Neural crest cell (in vitro differentiated cells): Measurements from ENCODE around the gene PYGO2. TPM values are rescaled to one million over a fixed set of nuclear protein-coding genes. Genes with fewer than 3 reads are reported as not detected.

Experiments
- DNase-seq: peaks from one replicate; pipeline ENCODE4 v3.0.0; 2021; ENCODE audit warnings: low read depth, mixed read lengths, low spot score
- H3K27ac Mint-ChIP-seq: one replicate; pipeline ENCODE4 v1.8.0; 2021; ENCODE audit warnings: mild to moderate bottlenecking, mixed read lengths; ENCODE audit not compliant: unreplicated experiment
- H3K27me3 Mint-ChIP-seq: 2 replicates; pipeline ENCODE4 v1.8.0; 2021; ENCODE audit warnings: low read depth, mild to moderate bottlenecking, mixed read lengths
- H3K36me3 Mint-ChIP-seq: 2 replicates; pipeline ENCODE4 v1.8.0; 2021; ENCODE audit warnings: low read depth, mild to moderate bottlenecking, mixed read lengths
- H3K4me1 Mint-ChIP-seq: 2 replicates; pipeline ENCODE4 v1.8.0; 2021; ENCODE audit warnings: mixed read lengths
- H3K4me3 Mint-ChIP-seq: one replicate; pipeline ENCODE4 v1.8.0; 2021; ENCODE audit warnings: mild to moderate bottlenecking, mixed read lengths
- H3K9me3 Mint-ChIP-seq: 2 replicates; pipeline ENCODE4 v1.8.0; 2021; ENCODE audit warnings: mixed read lengths
- CTCF ChIP-seq: fragments of 200-600 bp; sonication (generic); conservative IDR thresholded peaks from 2 replicates; pipeline ENCODE4 v1.5.0; 2021; ENCODE audit warnings: antibody characterized with exemption, mild to moderate bottlenecking
- total RNA-seq: library from RNA; stranded (reverse); gene quantifications from 2 replicates; pipeline ENCODE4 v1.2.1, GENCODE V29; 2021

PYGO2 gene
- total RNA-seq, 1 donor from 2014 or later = 65.1 TPM

- Mint-ChIP-seq H3K27me3 (no peaks in the 10 kb centered on the region), H3K4me3 (no peak overlapping the region), H3K4me1 (peaks cover 38% of the 10 kb centered on the region), H3K27ac (no peak overlapping the region), H3K9me3 (no peaks in the 10 kb centered on the region), H3K36me3 (no peaks in the 10 kb centered on the region)
- DNase-seq = peak; percentile 93
- no peak for TF ChIP-seq CTCF
These were observed 11.9 kb upstream of the PYGO2 start for GRCh38 chr1:154973344-154974101.

GRCh38 chr1:154972517-154973343 is 11.1 kb upstream of the PYGO2 start:
- no peak for DNase-seq
- H3K9me3 Mint-ChIP-seq = no peaks in the 10 kb centered on the region
- no peak for TF ChIP-seq CTCF
- peak overlapping the region; percentile 83 for H3K27ac Mint-ChIP-seq
- peaks cover 42% of the 10 kb centered on the region for H3K4me1 Mint-ChIP-seq
- no peaks in the 10 kb centered on the region for H3K27me3 Mint-ChIP-seq
- H3K4me3 Mint-ChIP-seq = no peak overlapping the region
- no peaks in the 10 kb centered on the region for H3K36me3 Mint-ChIP-seq

DNA sequence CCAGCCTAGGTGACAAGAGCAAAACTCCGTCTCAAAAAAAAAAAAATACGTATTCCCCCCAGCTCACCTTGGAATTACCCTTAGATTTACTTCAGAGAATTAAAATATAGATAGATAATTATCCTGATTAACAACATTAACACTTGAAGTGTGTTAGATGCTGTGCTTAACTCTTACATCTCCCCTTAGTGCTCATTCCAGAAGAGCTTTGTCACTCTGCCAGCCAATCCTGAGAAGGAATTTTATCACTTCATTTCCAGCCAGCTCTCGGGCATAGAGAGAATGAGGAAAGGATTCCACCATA is 10.6 kb upstream of the PYGO2 start:
- H3K4me1 Mint-ChIP-seq = peaks cover 41% of the 10 kb centered on the region
- DNase-seq = no peak
- H3K27me3 Mint-ChIP-seq = no peaks in the 10 kb centered on the region
- H3K27ac Mint-ChIP-seq = peak overlapping the region; percentile 83
- no peaks in the 10 kb centered on the region for H3K9me3 Mint-ChIP-seq
- TF ChIP-seq CTCF = no peak
- no peaks in the 10 kb centered on the region for H3K36me3 Mint-ChIP-seq
- no peak overlapping the region for H3K4me3 Mint-ChIP-seq

GRCh38 chr1:154971341-154971998 is 9.9 kb upstream of the PYGO2 start:
- Mint-ChIP-seq H3K4me1 (peaks cover 41% of the 10 kb centered on the region), H3K9me3 (no peaks in the 10 kb centered on the region), H3K4me3 (peak overlapping the region; percentile 86), H3K27ac (peak overlapping the region; percentile 98), H3K27me3 (no peaks in the 10 kb centered on the region), H3K36me3 (no peaks in the 10 kb centered on the region)
- DNase-seq = no peak
- TF ChIP-seq CTCF = no peak

DNA sequence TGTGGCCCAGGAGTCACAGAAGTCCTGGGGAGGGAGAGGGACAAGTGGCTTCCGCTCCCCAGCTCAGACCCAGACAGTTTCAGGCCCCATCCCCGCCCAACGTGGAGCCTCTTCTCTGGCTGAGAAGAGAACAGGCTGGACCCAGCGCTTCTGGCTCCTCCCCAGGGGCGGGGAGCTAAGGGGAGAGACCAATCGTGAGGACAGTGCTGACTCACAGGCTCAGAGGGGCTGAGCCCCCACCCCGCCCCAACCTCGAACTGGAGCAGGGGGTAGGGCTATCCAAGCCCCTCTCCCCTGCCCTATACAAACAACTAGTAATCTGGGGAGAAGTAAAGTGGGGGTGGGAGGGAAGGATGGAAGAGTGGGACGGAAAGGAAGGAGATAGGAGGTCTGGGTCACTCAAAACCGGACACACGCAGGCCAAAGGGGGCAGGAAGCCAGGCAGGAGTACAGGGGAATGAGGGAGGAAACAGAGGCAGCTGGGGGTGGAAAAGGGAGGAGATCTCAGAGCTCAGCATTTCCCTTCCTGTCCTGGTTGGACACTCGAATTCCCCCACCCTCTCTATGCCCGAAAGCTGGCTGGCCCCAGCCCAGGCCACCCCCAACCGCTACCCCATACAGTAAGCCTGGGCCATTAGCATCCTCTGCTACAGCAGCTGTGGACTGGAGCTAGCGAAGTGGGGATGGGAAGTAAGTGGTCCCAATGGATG is 9.2 kb upstream of the PYGO2 start, which contains the start of gene SHC1:
Gene SHC1 (minus strand): TSS at position 117 of the 710 bp plus-strand sequence. CDS start 221 bp downstream, outside the sequence.
- Mint-ChIP-seq H3K4me1 (peaks cover 41% of the 10 kb centered on the region), H3K27ac (peak within 1 kb of the TSS; percentile 98), H3K27me3 (no peaks in the 10 kb centered on the region), H3K9me3 (no peaks in the 10 kb centered on the region), H3K36me3 (no peaks in the 10 kb centered on the region), H3K4me3 (peak within 1 kb of the TSS; percentile 86)
- DNase-seq = peak; percentile 73
- no peak for TF ChIP-seq CTCF
